ENCODE measurements around the gene KCNG2. TPM values are rescaled to one million over a fixed set of nuclear protein-coding genes. Genes with fewer than 3 reads are reported as not detected.

KCNG2 gene
- total and polyA plus RNA-seq, 9 of the 15 experiments (the other 6 are each of a cell fraction or from before 2014, with no cell fraction given), result not detected

- TF ChIP-seq, protein P1, sequence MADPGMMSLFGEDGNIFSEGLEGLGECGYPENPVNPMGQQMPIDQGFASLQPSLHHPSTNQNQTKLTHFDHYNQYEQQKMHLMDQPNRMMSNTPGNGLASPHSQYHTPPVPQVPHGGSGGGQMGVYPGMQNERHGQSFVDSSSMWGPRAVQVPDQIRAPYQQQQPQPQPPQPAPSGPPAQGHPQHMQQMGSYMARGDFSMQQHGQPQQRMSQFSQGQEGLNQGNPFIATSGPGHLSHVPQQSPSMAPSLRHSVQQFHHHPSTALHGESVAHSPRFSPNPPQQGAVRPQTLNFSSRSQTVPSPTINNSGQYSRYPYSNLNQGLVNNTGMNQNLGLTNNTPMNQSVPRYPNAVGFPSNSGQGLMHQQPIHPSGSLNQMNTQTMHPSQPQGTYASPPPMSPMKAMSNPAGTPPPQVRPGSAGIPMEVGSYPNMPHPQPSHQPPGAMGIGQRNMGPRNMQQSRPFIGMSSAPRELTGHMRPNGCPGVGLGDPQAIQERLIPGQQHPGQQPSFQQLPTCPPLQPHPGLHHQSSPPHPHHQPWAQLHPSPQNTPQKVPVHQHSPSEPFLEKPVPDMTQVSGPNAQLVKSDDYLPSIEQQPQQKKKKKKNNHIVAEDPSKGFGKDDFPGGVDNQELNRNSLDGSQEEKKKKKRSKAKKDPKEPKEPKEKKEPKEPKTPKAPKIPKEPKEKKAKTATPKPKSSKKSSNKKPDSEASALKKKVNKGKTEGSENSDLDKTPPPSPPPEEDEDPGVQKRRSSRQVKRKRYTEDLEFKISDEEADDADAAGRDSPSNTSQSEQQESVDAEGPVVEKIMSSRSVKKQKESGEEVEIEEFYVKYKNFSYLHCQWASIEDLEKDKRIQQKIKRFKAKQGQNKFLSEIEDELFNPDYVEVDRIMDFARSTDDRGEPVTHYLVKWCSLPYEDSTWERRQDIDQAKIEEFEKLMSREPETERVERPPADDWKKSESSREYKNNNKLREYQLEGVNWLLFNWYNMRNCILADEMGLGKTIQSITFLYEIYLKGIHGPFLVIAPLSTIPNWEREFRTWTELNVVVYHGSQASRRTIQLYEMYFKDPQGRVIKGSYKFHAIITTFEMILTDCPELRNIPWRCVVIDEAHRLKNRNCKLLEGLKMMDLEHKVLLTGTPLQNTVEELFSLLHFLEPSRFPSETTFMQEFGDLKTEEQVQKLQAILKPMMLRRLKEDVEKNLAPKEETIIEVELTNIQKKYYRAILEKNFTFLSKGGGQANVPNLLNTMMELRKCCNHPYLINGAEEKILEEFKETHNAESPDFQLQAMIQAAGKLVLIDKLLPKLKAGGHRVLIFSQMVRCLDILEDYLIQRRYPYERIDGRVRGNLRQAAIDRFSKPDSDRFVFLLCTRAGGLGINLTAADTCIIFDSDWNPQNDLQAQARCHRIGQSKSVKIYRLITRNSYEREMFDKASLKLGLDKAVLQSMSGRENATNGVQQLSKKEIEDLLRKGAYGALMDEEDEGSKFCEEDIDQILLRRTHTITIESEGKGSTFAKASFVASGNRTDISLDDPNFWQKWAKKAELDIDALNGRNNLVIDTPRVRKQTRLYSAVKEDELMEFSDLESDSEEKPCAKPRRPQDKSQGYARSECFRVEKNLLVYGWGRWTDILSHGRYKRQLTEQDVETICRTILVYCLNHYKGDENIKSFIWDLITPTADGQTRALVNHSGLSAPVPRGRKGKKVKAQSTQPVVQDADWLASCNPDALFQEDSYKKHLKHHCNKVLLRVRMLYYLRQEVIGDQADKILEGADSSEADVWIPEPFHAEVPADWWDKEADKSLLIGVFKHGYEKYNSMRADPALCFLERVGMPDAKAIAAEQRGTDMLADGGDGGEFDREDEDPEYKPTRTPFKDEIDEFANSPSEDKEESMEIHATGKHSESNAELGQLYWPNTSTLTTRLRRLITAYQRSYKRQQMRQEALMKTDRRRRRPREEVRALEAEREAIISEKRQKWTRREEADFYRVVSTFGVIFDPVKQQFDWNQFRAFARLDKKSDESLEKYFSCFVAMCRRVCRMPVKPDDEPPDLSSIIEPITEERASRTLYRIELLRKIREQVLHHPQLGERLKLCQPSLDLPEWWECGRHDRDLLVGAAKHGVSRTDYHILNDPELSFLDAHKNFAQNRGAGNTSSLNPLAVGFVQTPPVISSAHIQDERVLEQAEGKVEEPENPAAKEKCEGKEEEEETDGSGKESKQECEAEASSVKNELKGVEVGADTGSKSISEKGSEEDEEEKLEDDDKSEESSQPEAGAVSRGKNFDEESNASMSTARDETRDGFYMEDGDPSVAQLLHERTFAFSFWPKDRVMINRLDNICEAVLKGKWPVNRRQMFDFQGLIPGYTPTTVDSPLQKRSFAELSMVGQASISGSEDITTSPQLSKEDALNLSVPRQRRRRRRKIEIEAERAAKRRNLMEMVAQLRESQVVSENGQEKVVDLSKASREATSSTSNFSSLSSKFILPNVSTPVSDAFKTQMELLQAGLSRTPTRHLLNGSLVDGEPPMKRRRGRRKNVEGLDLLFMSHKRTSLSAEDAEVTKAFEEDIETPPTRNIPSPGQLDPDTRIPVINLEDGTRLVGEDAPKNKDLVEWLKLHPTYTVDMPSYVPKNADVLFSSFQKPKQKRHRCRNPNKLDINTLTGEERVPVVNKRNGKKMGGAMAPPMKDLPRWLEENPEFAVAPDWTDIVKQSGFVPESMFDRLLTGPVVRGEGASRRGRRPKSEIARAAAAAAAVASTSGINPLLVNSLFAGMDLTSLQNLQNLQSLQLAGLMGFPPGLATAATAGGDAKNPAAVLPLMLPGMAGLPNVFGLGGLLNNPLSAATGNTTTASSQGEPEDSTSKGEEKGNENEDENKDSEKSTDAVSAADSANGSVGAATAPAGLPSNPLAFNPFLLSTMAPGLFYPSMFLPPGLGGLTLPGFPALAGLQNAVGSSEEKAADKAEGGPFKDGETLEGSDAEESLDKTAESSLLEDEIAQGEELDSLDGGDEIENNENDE (IDR thresholded peaks at IDR 0.05; ENCODE audit: low read depth, low read length), result no peak
Measured at GRCh38 chr18:79788734-79789085, 9.0 kb upstream of the KCNG2 start (continued).

Data from K562 (cell line).